Measurements from ENCODE around the gene ZNF804B.

Gene ZNF804B

GRCh38 chr7:89312551-89312950, 553.1 kb downstream of the ZNF804B start:
- no peak for DNase-seq

GRCh38 chr7:89316584-89317251, 557.2 kb downstream of the ZNF804B start:
- DNase-seq, result no peak

GRCh38 chr7:89332026-89332425, 572.5 kb downstream of the ZNF804B start:
- no peak for DNase-seq

- no peak for DNase-seq
These were observed 575.3 kb downstream of the ZNF804B start for GRCh38 chr7:89334797-89335196.

GRCh38 chr7:89335490-89335889, 576.0 kb downstream of the ZNF804B start:
- no peak for DNase-seq

GRCh38 chr7:89336121-89336520, 576.6 kb downstream of the ZNF804B start:
- no peak for DNase-seq

GRCh38 chr7:89339748-89340147, 580.2 kb downstream of the ZNF804B start:
- no peak for DNase-seq

GRCh38 chr7:89357121-89357520, 597.6 kb downstream of the ZNF804B start:
- no peak for DNase-seq

GRCh38 chr7:89377219-89377618, 617.7 kb downstream of the ZNF804B start:
- no peak for DNase-seq

GRCh38 chr7:89385411-89385810, 625.9 kb downstream of the ZNF804B start:
- no peak for DNase-seq
